Measurements from ENCODE around the gene SLC39A6.
A peak's percentile ranks its signal among the peaks of the same experiment; 100 is the strongest.
"Not testable (repeated sequence)": the region's sequence is repeated elsewhere in the genome, so short reads cannot be mapped to it uniquely, and the experiment has no call there.

The SLC39A6 gene

GRCh38 chr18:36132756-36133155 lies 3.6 kb upstream of the SLC39A6 start:
- DNase-seq: no peak

DNA sequence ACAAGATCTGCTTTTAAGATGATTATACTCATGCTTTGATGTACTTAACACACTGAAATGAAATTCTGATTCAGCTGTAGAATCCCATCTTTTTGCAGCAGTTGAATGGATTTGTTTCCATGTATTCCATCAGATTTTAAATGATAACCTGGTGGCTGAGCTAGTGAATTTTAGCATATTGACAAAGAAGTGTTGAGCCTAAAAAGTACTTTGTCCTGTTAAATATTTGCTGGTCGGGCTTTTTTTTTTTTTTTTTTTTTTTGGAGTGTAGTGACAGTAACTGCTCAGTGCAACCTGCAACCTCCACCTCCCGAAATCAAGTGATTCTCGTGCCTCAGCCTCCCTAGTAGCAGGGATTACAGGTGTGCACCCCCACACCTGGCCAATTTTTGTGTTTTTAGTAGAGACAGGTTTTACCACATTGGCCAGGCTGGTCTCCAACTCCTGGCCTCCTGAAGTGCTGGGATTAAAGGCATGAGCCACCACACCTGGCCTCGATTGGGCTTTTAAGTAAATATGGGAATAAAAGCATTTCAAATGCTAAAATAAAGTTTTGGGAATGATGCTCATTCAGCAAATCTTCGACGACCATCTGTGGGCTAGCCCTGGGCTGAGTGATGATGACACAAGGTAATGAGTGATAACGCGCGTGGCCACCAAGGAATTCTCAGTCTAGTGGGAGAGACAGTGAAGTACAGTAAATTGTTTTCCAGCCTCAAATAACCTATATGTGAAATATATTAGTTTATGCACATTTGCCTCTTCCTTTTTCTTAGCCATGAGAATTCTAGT lies 2.7 kb upstream of the SLC39A6 start:
- DNase-seq: no peak

- DNase-seq: no peak
Observed at GRCh38 chr18:36130883-36131653, 1.9 kb upstream of the SLC39A6 start.

GRCh38 chr18:36130039-36130831 lies 1.1 kb upstream of the SLC39A6 start:
- no peak for DNase-seq

DNA sequence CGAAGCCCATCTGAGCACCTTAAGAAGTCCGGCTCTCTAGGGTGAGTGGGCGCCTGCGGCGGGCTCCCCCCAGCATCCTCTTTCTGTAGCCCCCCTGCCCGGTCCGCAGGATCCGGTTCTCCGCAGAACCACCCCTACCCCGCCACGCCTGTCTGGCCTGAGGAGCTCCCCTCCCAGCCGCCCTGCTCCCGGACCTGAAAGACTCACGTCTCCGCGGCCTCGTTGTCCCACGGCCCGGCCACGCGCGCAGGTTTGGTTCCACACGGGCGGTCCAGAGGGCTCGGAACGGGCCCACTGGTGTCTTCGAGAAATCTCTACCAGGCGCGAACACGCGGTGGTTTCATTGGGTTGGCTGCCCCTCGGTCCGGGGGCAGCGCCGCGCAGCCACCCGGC lies 237 bp downstream of the SLC39A6 start:
- no peak for DNase-seq

- DNase-seq: peak; percentile 10
Observed at GRCh38 chr18:36128530-36128870, 640 bp downstream of the SLC39A6 start.

- peak; percentile 9 for DNase-seq
Observed at GRCh38 chr18:36127836-36128529, 1.2 kb downstream of the SLC39A6 start.

- DNase-seq: no peak
Observed at GRCh38 chr18:36126668-36127067, 2.5 kb downstream of the SLC39A6 start.

DNA sequence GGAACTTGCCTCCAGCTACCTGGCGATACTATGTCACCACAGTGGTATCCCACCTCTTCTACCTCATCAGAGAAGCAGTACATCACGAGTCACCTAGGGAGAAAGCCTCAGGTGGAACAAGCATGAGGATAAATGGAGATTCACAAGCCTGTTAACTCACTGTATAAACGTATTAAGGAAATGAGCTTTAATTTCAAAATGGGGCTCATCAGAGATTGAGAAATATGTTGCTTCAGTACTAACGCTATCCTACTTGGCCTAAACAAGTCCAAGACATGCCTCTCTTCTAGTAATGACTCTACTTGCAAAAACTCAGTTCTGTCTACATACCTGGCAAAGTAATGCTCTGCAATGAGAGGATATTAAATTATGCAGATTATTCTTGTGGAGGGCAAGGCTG lies 4.3 kb downstream of the SLC39A6 start:
- DNase-seq: no peak

DNA sequence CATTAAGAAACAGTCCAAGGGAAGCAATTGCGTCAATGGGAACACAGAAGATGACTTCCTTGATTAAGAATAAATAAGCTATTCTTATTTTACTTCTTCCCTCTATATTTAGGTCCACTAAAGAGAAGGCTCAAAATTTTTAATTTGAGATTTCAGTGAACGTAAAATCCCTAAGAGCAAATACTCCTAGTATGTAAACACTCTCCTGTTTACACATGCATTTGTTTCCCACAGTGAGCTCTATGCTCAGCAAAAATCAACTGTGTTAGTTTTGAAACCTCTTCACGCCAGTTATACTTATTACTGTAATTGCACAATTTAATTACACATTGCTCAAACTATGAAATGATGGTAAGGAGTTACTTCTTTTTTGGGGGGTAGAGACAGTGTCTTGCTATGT lies 8.8 kb downstream of the SLC39A6 start:
- no peak for DNase-seq

- DNase-seq: not testable (repeated sequence)
Observed at GRCh38 chr18:36116771-36117170, 12.4 kb downstream of the SLC39A6 start.

GRCh38 chr18:36114738-36115137 lies 14.4 kb downstream of the SLC39A6 start:
- DNase-seq: no peak

- DNase-seq: no peak
Observed at GRCh38 chr18:36114251-36114650, 14.9 kb downstream of the SLC39A6 start.

DNA sequence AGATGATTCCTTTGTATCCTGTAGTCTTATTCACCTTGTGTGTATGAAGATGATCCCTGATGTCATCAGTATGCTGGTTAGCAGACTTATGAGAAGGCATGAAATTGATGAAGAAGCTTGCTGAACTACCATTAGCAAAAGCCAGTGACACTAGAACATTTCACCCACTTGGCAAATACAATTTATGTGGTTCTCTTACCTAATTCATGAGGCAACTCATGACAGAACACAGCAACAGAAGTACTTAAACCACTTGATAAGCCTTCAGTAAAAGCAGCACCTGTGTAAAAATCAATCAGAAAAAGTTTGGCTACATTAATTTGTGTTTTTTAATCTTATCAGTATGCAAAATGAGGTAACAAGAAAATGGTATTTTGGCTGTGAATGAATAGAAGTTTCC lies 16.8 kb downstream of the SLC39A6 start:
- DNase-seq: no peak

DNA sequence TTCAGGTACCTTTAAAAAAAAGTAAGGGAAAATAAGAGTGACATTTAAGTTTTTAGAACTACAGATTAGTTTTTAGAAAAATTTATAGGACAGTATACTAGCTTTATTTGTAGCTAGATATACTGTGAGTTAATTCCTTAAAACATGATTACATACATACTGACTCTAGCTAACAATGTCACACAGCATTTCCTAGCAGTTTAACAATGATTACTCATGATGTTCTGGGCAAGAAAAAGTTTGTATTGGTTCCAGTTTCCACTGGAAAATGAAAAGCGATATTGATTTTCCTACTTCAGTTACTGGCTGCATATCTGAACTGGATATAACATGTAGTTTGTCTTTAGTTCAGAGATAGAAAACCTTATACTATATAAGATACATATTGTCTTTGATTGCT lies 19.4 kb downstream of the SLC39A6 start:
- no peak for DNase-seq

- DNase-seq: no peak
Observed at GRCh38 chr18:36108601-36109000, 20.5 kb downstream of the SLC39A6 start.

DNA sequence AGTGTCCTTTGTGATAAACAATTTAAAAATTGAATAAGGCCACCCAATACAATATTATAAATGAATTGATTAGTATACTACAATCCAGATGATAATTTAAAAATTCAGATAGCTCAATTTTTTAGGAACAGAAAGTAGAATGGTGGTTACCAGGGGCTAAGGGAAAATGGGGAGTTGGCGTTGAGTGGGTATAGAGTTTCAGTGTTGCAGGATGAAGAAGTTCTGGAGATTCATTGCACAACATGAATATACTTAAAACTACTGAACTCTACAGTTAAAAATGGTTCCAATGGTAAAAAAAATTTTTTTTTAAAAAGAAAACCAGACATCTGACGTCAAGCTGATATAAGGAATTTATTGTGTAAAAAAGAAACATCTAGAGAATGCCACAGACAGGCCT lies 20.9 kb downstream of the SLC39A6 start:
- DNase-seq: no peak

DNA sequence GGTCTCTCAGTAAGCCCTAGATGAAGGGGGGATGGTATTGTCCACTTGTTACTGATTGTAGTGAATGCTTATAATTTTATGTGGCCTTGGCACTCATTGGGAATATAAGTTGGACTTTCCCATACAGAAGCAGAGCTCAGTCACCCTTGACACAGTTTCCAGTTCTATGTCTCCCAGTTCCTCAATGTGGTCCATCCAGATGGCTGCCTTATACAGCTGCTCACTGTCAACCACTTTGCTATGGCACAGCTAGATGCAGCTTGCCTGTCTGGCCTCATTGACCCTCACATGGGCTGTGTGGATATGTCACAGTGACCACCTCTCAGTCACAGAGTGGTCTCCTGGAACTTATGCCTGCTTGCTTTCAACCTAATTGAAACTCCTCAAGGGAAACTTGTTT lies 21.7 kb downstream of the SLC39A6 start:
- DNase-seq: no peak

DNA sequence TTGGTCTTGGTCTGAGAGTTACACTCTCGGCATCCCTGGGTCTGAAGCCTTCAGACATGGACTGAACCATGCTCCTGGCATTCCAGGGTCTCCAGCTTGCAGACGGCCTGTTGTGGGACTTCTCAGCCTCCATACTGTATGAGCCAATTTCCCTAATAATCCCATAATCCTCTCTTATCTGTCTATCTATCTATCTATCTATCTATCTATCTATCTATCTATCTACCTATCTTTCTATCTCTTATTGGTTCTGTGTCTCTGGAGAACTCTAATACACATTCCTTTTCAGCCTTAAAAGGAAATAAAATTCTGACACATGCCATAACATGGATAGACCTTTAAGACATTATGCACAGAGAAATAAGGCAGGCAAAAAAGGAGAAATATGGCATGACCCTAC lies 24.4 kb downstream of the SLC39A6 start:
- no peak for DNase-seq

DNA sequence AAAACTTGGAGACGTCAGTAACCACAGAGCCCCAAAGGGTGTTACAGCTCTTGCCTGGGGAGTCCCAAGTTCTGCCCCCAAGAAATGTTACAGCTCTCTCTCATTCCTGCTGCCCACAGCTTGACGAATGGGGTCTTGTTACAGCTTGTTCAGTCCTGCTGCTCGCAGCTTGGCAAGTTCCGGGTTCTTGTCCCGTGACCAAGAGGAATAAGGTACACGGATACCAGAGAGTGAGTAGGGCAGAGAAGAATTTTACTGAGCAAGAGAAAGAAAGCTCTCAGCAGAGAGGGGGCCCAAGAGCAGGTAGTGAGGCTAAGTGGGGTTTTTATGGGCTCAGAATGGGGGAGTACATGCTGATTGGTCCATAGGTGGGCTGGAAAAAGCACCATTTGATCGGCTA lies 27.2 kb downstream of the SLC39A6 start:
- no peak for DNase-seq

DNA sequence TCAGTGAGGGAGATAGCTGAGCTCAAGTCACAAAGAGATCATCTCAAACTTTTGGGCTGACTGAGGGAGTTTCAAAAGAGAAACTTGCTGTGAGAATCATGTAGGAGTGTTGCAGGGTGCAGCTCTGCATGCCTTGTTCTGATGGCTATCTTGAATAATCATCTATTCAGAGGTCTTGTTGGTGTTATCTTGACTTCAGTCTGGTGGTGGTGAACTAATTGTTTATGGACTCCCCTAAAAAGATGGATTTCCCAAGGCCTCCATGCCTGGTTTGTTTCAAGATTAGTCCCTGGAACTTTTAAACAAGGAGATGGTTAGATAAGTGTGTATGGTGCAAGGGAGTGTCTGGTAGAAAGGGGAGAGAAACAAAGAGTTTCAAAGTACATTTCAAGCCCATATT lies 29.8 kb downstream of the SLC39A6 start:
- DNase-seq: no peak

DNA sequence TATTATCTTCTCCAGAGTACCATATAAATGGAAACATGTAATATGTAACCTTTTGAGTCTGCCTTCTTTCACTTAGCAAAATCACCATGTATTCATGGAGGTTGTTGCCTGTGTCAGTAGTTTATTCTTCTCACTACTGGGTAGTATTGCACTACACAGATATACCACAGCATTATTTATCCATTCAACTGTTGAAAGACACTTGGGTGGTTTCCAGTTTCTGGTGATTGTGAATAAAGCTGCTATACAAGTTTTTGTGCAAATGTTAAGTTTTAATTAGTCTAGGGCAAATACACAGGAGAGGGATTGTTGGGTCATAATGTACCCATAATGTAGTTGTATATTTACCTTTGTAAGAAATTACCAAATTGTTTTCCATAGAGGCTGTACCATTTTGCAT lies 32.2 kb downstream of the SLC39A6 start:
- DNase-seq: no peak

DNA sequence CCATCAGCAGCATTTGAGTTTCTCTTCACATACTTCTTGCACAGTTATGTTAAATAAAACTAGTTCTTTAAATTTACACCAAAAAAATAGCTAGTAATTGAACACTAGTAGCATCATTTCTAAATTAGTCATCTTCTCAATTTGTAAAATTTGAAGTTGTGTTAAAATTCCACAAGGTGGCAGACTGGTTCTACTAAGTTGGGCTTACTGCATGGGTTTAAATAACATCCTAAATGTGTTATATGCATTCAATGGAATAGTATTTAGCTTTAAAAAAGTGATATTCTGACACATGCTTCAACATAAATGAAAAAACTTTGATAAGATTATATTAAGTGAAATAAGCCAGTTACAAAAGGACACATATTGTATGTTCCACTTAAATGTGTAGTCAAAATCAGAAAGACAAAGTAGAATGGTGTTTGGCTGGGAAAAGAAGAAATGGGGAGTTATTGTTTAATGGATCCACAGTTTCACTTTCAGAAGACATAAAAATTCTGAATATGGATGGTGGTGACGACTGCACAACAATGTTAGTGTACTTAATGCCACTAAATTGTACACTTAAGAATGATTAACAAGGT lies 33.1 kb downstream of the SLC39A6 start:
- peak; percentile 69 for DNase-seq

Measured in HCEC 1CT (cell line).